PC-3 (cell line): ENCODE results near the gene PTPRH. TPM values are rescaled to one million over a fixed set of nuclear protein-coding genes. Genes with fewer than 3 reads are reported as not detected.

Source experiments
- ATAC-seq: fragments of 200-7000 bp; cut with Tn5 transposase; 2 replicates; pipeline ENCODE4 v1.9.1; 2020; ENCODE audit warnings: mild to moderate bottlenecking, moderate library complexity
- BruUV-seq: library from RNA; stranded (reverse); fragments of 400-500 nt; replicated peaks from 2 replicates; lab custom pipeline; 2021; lab: Mats Ljungman, UMichigan
- CTCF ChIA-PET: fragments of 300-600 bp; sonication (Branson Sonifier 250); formaldehyde crosslinking; loops from one replicate; lab custom pipeline; 2022; ENCODE audit warnings: antibody characterized with exemption; lab: Charles Lee
- POLR2A ChIA-PET: fragments of 300-600 bp; sonication (Branson Sonifier 250); formaldehyde crosslinking; loops from one replicate; lab custom pipeline; 2022; ENCODE audit warnings: antibody characterized with exemption; ENCODE audit not compliant: unreplicated experiment; lab: Charles Lee
- DNase-seq: peaks from one replicate; pipeline ENCODE4 v3.0.0-alpha.2; 2015
- H2AFZ ChIP-seq: fragments of 300-600 bp; sonication (generic); 2 replicates; pipeline ENCODE4 v1.6.0; 2016; ENCODE audit warnings: antibody characterized with exemption, low read length
- H3F3A ChIP-seq: fragments of 300-600 bp; sonication (generic); one replicate; pipeline ENCODE4 v1.6.0; 2017; ENCODE audit warnings: antibody characterized with exemption, low read length, control low read depth, mild to moderate bottlenecking; ENCODE audit not compliant: unreplicated experiment
- H3K27ac ChIP-seq: fragments of 300-600 bp; sonication (generic); 2 replicates; pipeline ENCODE4 v1.5.1; 2016; ENCODE audit warnings: mild to moderate bottlenecking, low read length
- H3K27me3 ChIP-seq: fragments of 300-600 bp; sonication (generic); 2 replicates; pipeline ENCODE4 v1.6.1; 2016; ENCODE audit warnings: low read length, mixed read lengths
- H3K36me3 ChIP-seq: fragments of 300-600 bp; sonication (generic); 2 replicates; pipeline ENCODE4 v1.6.1; 2016; ENCODE audit warnings: low read depth, mixed run types, low read length, mixed read lengths
- H3K4me1 ChIP-seq: fragments of 300-600 bp; sonication (generic); 2 replicates; pipeline ENCODE4 v1.5.1; 2016; ENCODE audit warnings: low read length; ENCODE audit not compliant: insufficient read depth
- H3K4me2 ChIP-seq: fragments of 300-600 bp; sonication (generic); 2 replicates; pipeline ENCODE4 v1.6.0; 2016; ENCODE audit warnings: low read length
- H3K4me3 ChIP-seq: fragments of 300-600 bp; sonication (generic); 2 replicates; pipeline ENCODE4 v1.5.1; 2016; ENCODE audit warnings: mild to moderate bottlenecking, low read length, mixed read lengths
- H3K79me2 ChIP-seq: fragments of 300-600 bp; sonication (generic); 2 replicates; pipeline ENCODE4 v1.6.1; 2017; ENCODE audit warnings: low read length, mixed read lengths
- H3K9ac ChIP-seq: fragments of 300-600 bp; sonication (generic); 2 replicates; pipeline ENCODE4 v1.6.0; 2016; ENCODE audit warnings: mild to moderate bottlenecking, low read length
- H3K9me2 ChIP-seq: fragments of 300-600 bp; sonication (generic); replicated peaks from 2 replicates; pipeline ENCODE4 v1.6.1; 2016; ENCODE audit warnings: mixed run types, low read length, mixed read lengths
- H3K9me3 ChIP-seq: fragments of 300-600 bp; sonication (generic); 2 replicates; pipeline ENCODE4 v1.6.1; 2016; ENCODE audit warnings: low read length, mixed read lengths
- H4K20me1 ChIP-seq: fragments of 300-600 bp; sonication (generic); 2 replicates; pipeline ENCODE4 v1.6.1; 2016; ENCODE audit warnings: low read length, mixed read lengths
- CTCF ChIP-seq: fragments of 300-600 bp; sonication (generic); conservative IDR thresholded peaks from 2 replicates; pipeline ENCODE4 v1.5.1; 2017; ENCODE audit warnings: antibody characterized with exemption, low read depth, mild to moderate bottlenecking, low read length
- EZH2 ChIP-seq: fragments of 300-600 bp; sonication (generic); IDR thresholded peaks from one replicate; pipeline ENCODE4 v1.6.1; 2017; ENCODE audit warnings: antibody characterized with exemption, mild to moderate bottlenecking, low read length; ENCODE audit not compliant: unreplicated experiment
- EZH2phosphoT487 ChIP-seq: fragments of 300-600 bp; sonication (generic); IDR thresholded peaks from 2 replicates; pipeline ENCODE4 v1.6.1; 2018; ENCODE audit warnings: mild to moderate bottlenecking, antibody characterized with exemption, low read length, borderline replicate concordance
- intact Hi-C: fragments of 100-400 bp; cut with micrococcal nuclease; formaldehyde crosslinking; loops from 2 replicates; pipeline ENCODE4 v1.9.0; 2023
- total RNA-seq: library from RNA; depleted of rRNA; stranded (reverse); fragments of >200 nt; gene quantifications from 2 replicates; pipeline ENCODE4 v1.2.3, GENCODE V29; 2014

PTPRH gene
- total RNA-seq, 1 experiment from 2014 or later, result 10.9 TPM

GRCh38 chr19:55228403-55229031, 19.2 kb upstream of the PTPRH start, which contains the start of gene TMEM86B:
TSS of gene TMEM86B (minus strand) at chr19:55228763. CDS start at chr19:55228741, 22 bp downstream.
- DNase-seq, result no peak
- Histone ChIP-seq H3K36me3 (peaks cover 35% of the 10 kb centered on the region), H3K4me2 (no peak within 1 kb of the TSS), H3K9me3 (no peaks in the 10 kb centered on the region), H3K27me3 (no peaks in the 10 kb centered on the region), H3F3A (no peaks in the 10 kb centered on the region), H3K4me3 (no peak within 1 kb of the TSS), H3K9ac (no peak within 1 kb of the TSS), H4K20me1 (0 out of 2 replicates have a peak, but pooled peaks cover 8% of the 10 kb centered on the region), H3K4me1 (no peaks in the 10 kb centered on the region), H2AFZ (no peak within 1 kb of the TSS), H3K79me2 (no peaks in the 10 kb centered on the region), H3K9me2 (no peaks in the 10 kb centered on the region), H3K27ac (no peak within 1 kb of the TSS)
- CTCF ChIA-PET, result no interaction called here
- intact Hi-C loops, result no loop called here
- POLR2A ChIA-PET, result no interaction called here
- TF ChIP-seq EZH2phosphoT487 (no peak), CTCF (no peak), EZH2 (no peak)
- BruUV-seq, result no TSS peak
- ATAC-seq, result no peak

GRCh38 chr19:55228015-55228391, 18.7 kb upstream of the PTPRH start:
- ChIA-PET CTCF (no interaction called here), POLR2A (no interaction called here)
- no peak for TF ChIP-seq EZH2
- TF ChIP-seq EZH2phosphoT487, result no peak
- no peak for TF ChIP-seq CTCF
- no peak for DNase-seq
- H3K9me3 ChIP-seq, result no peaks in the 10 kb centered on the region
- H3K79me2 ChIP-seq, result no peaks in the 10 kb centered on the region
- H3K27ac ChIP-seq, result no peak overlapping the region
- no peaks in the 10 kb centered on the region for H3K4me1 ChIP-seq
- no peak overlapping the region for H2AFZ ChIP-seq
- peaks cover 30% of the 10 kb centered on the region for H3K36me3 ChIP-seq
- H3K4me2 ChIP-seq, result no peak overlapping the region
- intact Hi-C loops, result no loop called here
- H3K4me3 ChIP-seq, result no peak overlapping the region
- 0 out of 2 replicates have a peak, but pooled peaks cover 5% of the 10 kb centered on the region for H4K20me1 ChIP-seq
- no TSS peak for BruUV-seq
- no peak overlapping the region for H3K9ac ChIP-seq
- ATAC-seq, result no peak
- no peaks in the 10 kb centered on the region for H3K27me3 ChIP-seq
- H3K9me2 ChIP-seq, result no peaks in the 10 kb centered on the region
- no peaks in the 10 kb centered on the region for H3F3A ChIP-seq

- CTCF ChIA-PET, result no interaction called here
- H3K27me3 ChIP-seq, result no peaks in the 10 kb centered on the region
- H3K4me3 ChIP-seq, result no peak overlapping the region
- POLR2A ChIA-PET, result no interaction called here
- no peaks in the 10 kb centered on the region for H3K9me3 ChIP-seq
- no peaks in the 10 kb centered on the region for H3K9me2 ChIP-seq
- no peak for DNase-seq
- no peak overlapping the region for H3K9ac ChIP-seq
- TF ChIP-seq EZH2 (no peak), CTCF (no peak), EZH2phosphoT487 (no peak)
- ATAC-seq, result no peak; the same call in 1 of the 2 replicates
- no peak overlapping the region for H3K4me2 ChIP-seq
- H3K79me2 ChIP-seq, result no peaks in the 10 kb centered on the region
- no peaks in the 10 kb centered on the region for H3K4me1 ChIP-seq
- no peak overlapping the region for H3K27ac ChIP-seq
- intact Hi-C loops, result no loop called here
- H2AFZ ChIP-seq, result no peak overlapping the region
- H3K36me3 ChIP-seq, result peaks cover 24% of the 10 kb centered on the region; the same call in 1 of the 2 replicates
- BruUV-seq, result no TSS peak
- H4K20me1 ChIP-seq, result no peaks in the 10 kb centered on the region
- H3F3A ChIP-seq, result no peaks in the 10 kb centered on the region
Observed at GRCh38 chr19:55227241-55228014, 18.1 kb upstream of the PTPRH start.
